ENCODE measurements around the gene ATG101. TPM values are rescaled to one million over a fixed set of nuclear protein-coding genes. Genes with fewer than 3 reads are reported as not detected.

The ATG101 gene
- total and polyA plus RNA-seq, 2 of the 13 experiments (the other 11 are each of a cell fraction or from before 2014, with no cell fraction given): 58.2 to 67.7 TPM

- no peak for TF ChIP-seq STAT6 (CRISPR knock-in tag; IDR thresholded peaks at IDR 0.05; ENCODE audit: borderline replicate concordance)
- no peak for TF ChIP-seq NAIF1 (CRISPR knock-in tag; IDR thresholded peaks at IDR 0.05; ENCODE audit: borderline replicate concordance)
- TF ChIP-seq POGZ (CRISPR knock-in tag; IDR thresholded peaks at IDR 0.05): no peak
- no peak for TF ChIP-seq IRF9 (CRISPR knock-in tag; IDR thresholded peaks at IDR 0.05; ENCODE audit: borderline replicate concordance)
- no peak for TF ChIP-seq SSRP1 (CRISPR knock-in tag; IDR thresholded peaks at IDR 0.05)
- no peak for TF ChIP-seq SKI (IDR thresholded peaks at IDR 0.05; ENCODE audit: partially characterized antibody)
- no peak for TF ChIP-seq SRSF9 (IDR thresholded peaks at IDR 0.05; ENCODE audit: borderline replicate concordance, insufficient read depth, low read depth, low read length, poor library complexity, severe bottlenecking)
- TF ChIP-seq KAT7 (CRISPR knock-in tag; IDR thresholded peaks at IDR 0.05; ENCODE audit: borderline replicate concordance): no peak
- no peak for TF ChIP-seq HOXA9 (CRISPR knock-in tag; IDR thresholded peaks at IDR 0.05; ENCODE audit: borderline replicate concordance)
- peak; percentile 51; the same call in 1 of the 2 replicates for TF ChIP-seq ZMYM2 (CRISPR knock-in tag; IDR thresholded peaks at IDR 0.05)
- no peak for TF ChIP-seq BRF2 (CRISPR knock-in tag; IDR thresholded peaks at IDR 0.05)
- peak; percentile 53 for TF ChIP-seq ZNF687 (CRISPR knock-in tag; IDR thresholded peaks at IDR 0.05)
- TF ChIP-seq NFYB (CRISPR knock-in tag; IDR thresholded peaks at IDR 0.05): no peak
- TF ChIP-seq ZFYVE20 (CRISPR knock-in tag; IDR thresholded peaks at IDR 0.05; ENCODE audit: borderline replicate concordance, low read depth): no peak
- no peak for TF ChIP-seq ZNF576 (CRISPR knock-in tag; IDR thresholded peaks at IDR 0.05)
- TF ChIP-seq CENPBD1 (CRISPR knock-in tag; IDR thresholded peaks at IDR 0.05; ENCODE audit: borderline replicate concordance, low read depth): no peak
- TF ChIP-seq ZNF607 (CRISPR knock-in tag; IDR thresholded peaks at IDR 0.05; ENCODE audit: borderline replicate concordance): peak; percentile 88; the same call in 1 of the 2 replicates
These were observed 12.4 kb downstream of the ATG101 start (continued) for GRCh38 chr12:52082026-52082668.

Data from HepG2 (cell line).